H1 (cell line): ENCODE measurements around the gene CACNA1G. TPM values are rescaled to one million over a fixed set of nuclear protein-coding genes. Genes with fewer than 3 reads are reported as not detected.

ENCODE experiments used
- CTCF ChIA-PET: fragments of 300-600 bp; sonication (Branson Sonifier 250); formaldehyde crosslinking; loops from one replicate; lab custom pipeline; 2021; ENCODE audit not compliant: partially characterized antibody; lab: Charles Lee
- POLR2A ChIA-PET: fragments of 300-600 bp; sonication (Branson Sonifier 250); formaldehyde crosslinking; loops from one replicate; lab custom pipeline; 2021; ENCODE audit warnings: inconsistent platforms; ENCODE audit not compliant: partially characterized antibody; lab: Charles Lee
- DNase-seq, 2 experiments: peaks; one replicate each; pipeline versions ENCODE4 v3.0.0 to v3.0.0-alpha.2; 2010 to 2022; ENCODE audit warnings: low spot score in 2 of 2, low read depth in 1 of 2, mixed read lengths in 1 of 2
- FAIRE-seq: peaks from 2 replicates; lab custom pipeline; 2011; peaks lifted over from hg19 to GRCh38; lab: Jason Lieb, UNC
- H2AFZ ChIP-seq: 2 replicates; pipeline ENCODE4 v1.8.1; 2012; ENCODE audit warnings: low read length, inconsistent platforms
- H2AK5ac ChIP-seq: 2 replicates; pipeline ENCODE4 v1.6.1; 2013; ENCODE audit warnings: low read depth, low read length
- H2BK120ac ChIP-seq: replicated peaks from 2 replicates; pipeline ENCODE3; 2013; ENCODE audit warnings: low read depth, low read length, inconsistent platforms
- H2BK12ac ChIP-seq: 2 replicates; pipeline ENCODE4 v1.6.1; 2013; ENCODE audit warnings: low read depth, low read length
- H2BK15ac ChIP-seq: 2 replicates; pipeline ENCODE4 v1.6.1; 2013; ENCODE audit warnings: low read length
- H2BK20ac ChIP-seq: 2 replicates; pipeline ENCODE4 v1.6.1; 2013; ENCODE audit warnings: low read length
- H2BK5ac ChIP-seq: 2 replicates; pipeline ENCODE4 v1.6.1; 2013; ENCODE audit warnings: low read depth, low read length
- H3K14ac ChIP-seq: 2 replicates; pipeline ENCODE4 v1.6.1; 2013; ENCODE audit warnings: inconsistent platforms; ENCODE audit not compliant: insufficient read length
- H3K18ac ChIP-seq: 2 replicates; pipeline ENCODE4 v1.6.1; 2013; ENCODE audit warnings: low read length; ENCODE audit errors: extremely low read depth
- H3K23ac ChIP-seq: 2 replicates; pipeline ENCODE4 v1.6.1; 2013; ENCODE audit warnings: inconsistent platforms; ENCODE audit not compliant: insufficient read length
- H3K23me2 ChIP-seq: 2 replicates; pipeline ENCODE4 v1.6.1; 2013; ENCODE audit warnings: low read depth, low read length
- H3K27ac ChIP-seq: 2 replicates; pipeline ENCODE4 v1.6.1; 2011; ENCODE audit warnings: low read depth, low read length, inconsistent platforms
- H3K27me3 ChIP-seq, 4 experiments: replicated peaks in 1 of 4; 1 replicate in 1 of 4; 2 replicates in 3 of 4; pipeline versions ENCODE4 v1.6.1 to v1.8.1; 2011 to 2013; ENCODE audit warnings: low read length in 3 of 4, mild to moderate bottlenecking in 3 of 4, inconsistent platforms in 2 of 4, mixed read lengths in 2 of 4, moderate library complexity in 1 of 4; ENCODE audit not compliant: control insufficient read depth in 3 of 4, insufficient read depth in 3 of 4; ENCODE audit errors: extremely low read depth in 1 of 4
- H3K36me3 ChIP-seq, 4 experiments: 2 replicates each; pipeline versions ENCODE4 v1.6.1 to v1.8.1; 2011 to 2013; ENCODE audit warnings: mild to moderate bottlenecking in 4 of 4, low read length in 3 of 4, moderate library complexity in 2 of 4, control low read depth in 1 of 4, inconsistent platforms in 1 of 4; ENCODE audit not compliant: insufficient read depth in 4 of 4, control insufficient read depth in 2 of 4
- H3K4ac ChIP-seq: replicated peaks from 2 replicates; pipeline ENCODE3; 2013; ENCODE audit warnings: low read length, low read depth, mixed read lengths, inconsistent platforms; ENCODE audit not compliant: insufficient read length
- H3K4me1 ChIP-seq, 4 experiments: replicated peaks in 1 of 4; 1 replicate in 1 of 4; 2 replicates in 3 of 4; pipeline versions ENCODE4 v1.6.1 to v1.8.1; 2011 to 2013; ENCODE audit warnings: low read length in 3 of 4, inconsistent platforms in 2 of 4, mixed read lengths in 1 of 4; ENCODE audit not compliant: insufficient read depth in 4 of 4, control insufficient read depth in 3 of 4
- H3K4me2 ChIP-seq, 2 experiments: 2 replicates each; pipeline versions ENCODE4 v1.6.1 to v1.8.1; 2011 to 2013; ENCODE audit warnings: low read depth in 2 of 2, low read length in 2 of 2, control low read depth in 1 of 2, inconsistent platforms in 1 of 2, mild to moderate bottlenecking in 1 of 2; ENCODE audit not compliant: insufficient read depth in 1 of 2
- H3K4me3 ChIP-seq, 4 experiments: fragments of 200-600, 300-600 bp in 1 of 4; sonication (generic), shearing (Covaris generic), sonication (Bioruptor Twin) in 1 of 4; 2 replicates each; pipeline versions ENCODE4 v1.5.1 to v1.8.1; 2011 to 2016; ENCODE audit warnings: low read length in 4 of 4, low read depth in 3 of 4, control low read depth in 2 of 4, inconsistent platforms in 2 of 4, mild to moderate bottlenecking in 2 of 4, mixed read lengths in 1 of 4, moderate library complexity in 1 of 4; ENCODE audit not compliant: insufficient read depth in 2 of 4; ENCODE audit errors: extremely low read depth in 1 of 4
- H3K56ac ChIP-seq: replicated peaks from 2 replicates; pipeline ENCODE3; 2013; ENCODE audit warnings: low read depth, mild to moderate bottlenecking, mixed read lengths, low read length, inconsistent platforms; ENCODE audit not compliant: insufficient read length
- H3K79me1 ChIP-seq: 2 replicates; pipeline ENCODE4 v1.6.1; 2013; ENCODE audit warnings: low read depth, low read length, control low read depth
- H3K79me2 ChIP-seq, 2 experiments: 2 replicates each; pipeline versions ENCODE4 v1.6.1 to v1.8.1; 2012 to 2013; ENCODE audit warnings: low read length in 2 of 2, mild to moderate bottlenecking in 2 of 2, inconsistent platforms in 1 of 2; ENCODE audit not compliant: insufficient read depth in 2 of 2, control insufficient read depth in 1 of 2
- H3K9ac ChIP-seq, 4 experiments: replicated peaks in 1 of 4; 1 replicate in 1 of 4; 2 replicates in 3 of 4; pipeline versions ENCODE4 v1.6.1 to v1.8.1; 2011 to 2013; ENCODE audit warnings: low read depth in 3 of 4, low read length in 3 of 4, control low read depth in 2 of 4, mild to moderate bottlenecking in 2 of 4, moderate library complexity in 2 of 4, inconsistent platforms in 1 of 4; ENCODE audit errors: extremely low read depth in 1 of 4
- H3K9me3 ChIP-seq, 2 experiments: 2 replicates each; pipeline versions ENCODE4 v1.6.1 to v1.8.1; 2012 to 2013; ENCODE audit warnings: mild to moderate bottlenecking in 2 of 2, moderate library complexity in 2 of 2, control low read depth in 1 of 2, inconsistent platforms in 1 of 2, low read depth in 1 of 2, low read length in 1 of 2, mixed read lengths in 1 of 2; ENCODE audit not compliant: insufficient read depth in 2 of 2
- H4K20me1 ChIP-seq, 2 experiments: replicated peaks in 1 of 2; 2 replicates each; pipeline versions ENCODE3 to v1.8.1; 2011 to 2013; ENCODE audit warnings: inconsistent platforms in 2 of 2, low read length in 2 of 2, mild to moderate bottlenecking in 1 of 2; ENCODE audit not compliant: insufficient read depth in 2 of 2, control insufficient read depth in 1 of 2
- H4K5ac ChIP-seq: 2 replicates; pipeline ENCODE4 v1.6.1; 2013; ENCODE audit warnings: low read length, low read depth, mixed read lengths, inconsistent platforms; ENCODE audit not compliant: insufficient read length
- H4K8ac ChIP-seq: 2 replicates; pipeline ENCODE4 v1.8.0; 2013; ENCODE audit warnings: mild to moderate bottlenecking, moderate library complexity, low read length, inconsistent platforms; ENCODE audit not compliant: insufficient read depth; ENCODE audit errors: extremely low read depth
- H4K91ac ChIP-seq: replicated peaks from 2 replicates; pipeline ENCODE3; 2013; ENCODE audit warnings: low read length, mixed read lengths, inconsistent platforms; ENCODE audit not compliant: insufficient read length
- ASH2L ChIP-seq: fragments of 200-600, 300-600 bp; sonication (generic); IDR thresholded peaks from one replicate; pipeline ENCODE4 v1.7.1; 2017; ENCODE audit warnings: low read length
- CTCF ChIP-seq, 3 experiments: IDR thresholded peaks; 1 replicate in 2 of 3; 2 replicates in 1 of 3; pipeline versions ENCODE4 v1.5.1 to v1.6.1; 2011; ENCODE audit warnings: low read length in 3 of 3, mild to moderate bottlenecking in 3 of 3, inconsistent platforms in 2 of 3, low read depth in 1 of 3, moderate library complexity in 1 of 3; ENCODE audit not compliant: insufficient read depth in 1 of 3; ENCODE audit errors: control extremely low read depth in 1 of 3
- E2F6 ChIP-seq: IDR thresholded peaks from 2 replicates; pipeline ENCODE4 v1.6.1; 2012; ENCODE audit warnings: inconsistent platforms
- EP300 ChIP-seq, 2 experiments: IDR thresholded peaks; 1 replicate in 1 of 2; 2 replicates in 1 of 2; pipeline ENCODE4 v1.6.1; 2011 to 2012; ENCODE audit warnings: low read depth in 2 of 2, low read length in 2 of 2, mild to moderate bottlenecking in 2 of 2, borderline replicate concordance in 1 of 2, inconsistent platforms in 1 of 2, moderate library complexity in 1 of 2
- JUND ChIP-seq: IDR thresholded peaks from 2 replicates; pipeline ENCODE4 v1.6.1; 2011; ENCODE audit warnings: mild to moderate bottlenecking, improper control_type of control experiment, low read length
- KDM1A ChIP-seq: fragments of 200-600, 300-600 bp; sonication (generic); IDR thresholded peaks from 2 replicates; pipeline ENCODE4 v1.7.1; 2016; ENCODE audit warnings: mild to moderate bottlenecking, low read length, borderline replicate concordance
- RBBP5 ChIP-seq: IDR thresholded peaks from 2 replicates; pipeline ENCODE4 v1.7.1; 2012; ENCODE audit warnings: low read depth, mild to moderate bottlenecking, inconsistent platforms, low read length, moderate library complexity, borderline replicate concordance
- WGBS, 2 experiments: shearing (Covaris generic) in 1 of 2; methylation state at CpG; one replicate each; pipeline versions ENCODE4 v1.1.6 to v1.1.7; 2013 to 2015; ENCODE audit warnings: low lambda C conversion rate in 2 of 2, mixed read lengths in 2 of 2, inconsistent platforms in 1 of 2, low coverage in 1 of 2, missing lambda C conversion rate in 1 of 2; ENCODE audit not compliant: insufficient replicate concordance in 2 of 2, insufficient coverage in 1 of 2, insufficient read length in 1 of 2; ENCODE audit errors: extremely low coverage in 1 of 2, missing lambda C conversion rate in 1 of 2; 5-methylcytosine and 5-hydroxymethylcytosine counted together
- polyA plus RNA-seq, 7 experiments: library from polyadenylated mRNA; depleted of rRNA in 3 of 7; stranded (reverse) in 5 of 7; unstranded in 2 of 7; fragments of >200 nt in 5 of 7; fragments of 200-250 nt in 2 of 7; gene quantifications; 1 replicate in 5 of 7; 2 replicates in 1 of 7; 4 replicates in 1 of 7; pipeline versions ENCODE4 v1.2.1 to v1.2.3, GENCODE V29; 2011 to 2013; ENCODE audit warnings: missing spikeins in 2 of 7, mixed read lengths in 2 of 7
- total RNA-seq: library from RNA; stranded (reverse); fragmentation: NEBNext Ultra II Directional; extraction: Animal tissue kit (Norgen Biotek cat#: 25700); gene quantifications from 2 replicates; pipeline ENCODE4 v1.2.1, GENCODE V29; 2021

CACNA1G gene
- total and polyA plus RNA-seq, 2 of the 8 experiments (the other 6 are each of a cell fraction or from before 2014, with no cell fraction given) = 2.9 to 4.9 TPM

- FAIRE-seq (no peak), DNase-seq (peak in 1 of 2 experiments; percentile 74)
- Histone ChIP-seq H4K20me1 (peaks cover 0 to under 1% of the 10 kb centered on the region in 2 experiments), H3K4me3 (peak overlapping the region; percentile 36 to 77 (median 74)), H3K18ac (peak overlapping the region; percentile 71), H3K56ac (no peak overlapping the region), H2AK5ac (peak overlapping the region; percentile 59; the same call in 1 of the 2 replicates), H3K23me2 (peaks cover 17% of the 10 kb centered on the region), H3K79me2 (0 out of 4 replicates have a peak, but pooled peaks cover 0 to 2% of the 10 kb centered on the region in 2 experiments), H2BK20ac (0 out of 2 replicates have a peak overlapping the region, but pooled peaks have one; percentile 32), H4K5ac (no peak overlapping the region), H3K27me3 (peaks cover 0 to 21% (median 10%) of the 10 kb centered on the region in 4 experiments; a peak in 4 of 7 replicates), H3K23ac (no peak overlapping the region), H3K14ac (no peak overlapping the region), H3K9me3 (no peaks in the 10 kb centered on the region), H3K9ac (no peak overlapping the region), H3K27ac (no peak overlapping the region), H4K91ac (no peak overlapping the region), H3K79me1 (no peaks in the 10 kb centered on the region; the same call in 1 of the 2 replicates), H2BK5ac (peak overlapping the region; percentile 7; the same call in 1 of the 2 replicates), H3K4me2 (peak overlapping the region; percentile 96 to 99), H2BK15ac (peak overlapping the region; percentile 99), H3K4me1 (peaks cover 5 to 29% (median 18%) of the 10 kb centered on the region in 4 experiments), H3K4ac (no peak overlapping the region), H2BK120ac (no peak overlapping the region), H4K8ac (peak overlapping the region; percentile 37; the same call in 1 of the 2 replicates), H2AFZ (no peak overlapping the region), H2BK12ac (peak overlapping the region; percentile 75; the same call in 1 of the 2 replicates), H3K36me3 (peaks cover 0 to 3% (median 0%) of the 10 kb centered on the region in 4 experiments; a peak in 1 of 8 replicates)
- CTCF ChIA-PET = interaction anchor here (0.6 to 3.8 kb wide), 13 partner anchors 8 to 92 kb away, joined by 3 to 36 read pairs (median 6); no protein-coding TSS in a partner anchor
- WGBS, 2 experiments = 43% methylated on average over 22 of the region's 24 CpGs; no CpG with 5 or more reads in 1 of the 2 experiments
- POLR2A ChIA-PET = interaction anchor here (0.9 to 4.3 kb wide), 4 partner anchors 8 to 332 kb away, joined by 3 to 13 read pairs (median 4); partner anchors contain the start of genes CACNA1G and TOB1
- TF ChIP-seq E2F6 (no peak), EP300 (IDR thresholded peaks at IDR 0.05; ENCODE audit: borderline replicate concordance in 1 of 2, low read depth in 2 of 2, low read length in 2 of 2) (no peak), RBBP5 (no peak), ASH2L (no peak), KDM1A (peak; percentile 61; the same call in 1 of the 2 replicates), CTCF (IDR thresholded peaks at IDR 0.05; ENCODE audit: control extremely low read depth in 1 of 3, insufficient read depth in 1 of 3, low read depth in 1 of 3, low read length in 3 of 3) (peak; percentile 61 to 84 (median 76)), JUND (no peak)
Observed at GRCh38 chr17:50534222-50534978, 26.1 kb upstream of the CACNA1G start.
